ENCODE results near the gene STK11. TPM values are rescaled to one million over a fixed set of nuclear protein-coding genes. Genes with fewer than 3 reads are reported as not detected.
A peak's percentile ranks its signal among the peaks of the same experiment; 100 is the strongest.

Gene STK11
- total RNA-seq, 1 donor from 2014 or later: 64.9 TPM

DNA sequence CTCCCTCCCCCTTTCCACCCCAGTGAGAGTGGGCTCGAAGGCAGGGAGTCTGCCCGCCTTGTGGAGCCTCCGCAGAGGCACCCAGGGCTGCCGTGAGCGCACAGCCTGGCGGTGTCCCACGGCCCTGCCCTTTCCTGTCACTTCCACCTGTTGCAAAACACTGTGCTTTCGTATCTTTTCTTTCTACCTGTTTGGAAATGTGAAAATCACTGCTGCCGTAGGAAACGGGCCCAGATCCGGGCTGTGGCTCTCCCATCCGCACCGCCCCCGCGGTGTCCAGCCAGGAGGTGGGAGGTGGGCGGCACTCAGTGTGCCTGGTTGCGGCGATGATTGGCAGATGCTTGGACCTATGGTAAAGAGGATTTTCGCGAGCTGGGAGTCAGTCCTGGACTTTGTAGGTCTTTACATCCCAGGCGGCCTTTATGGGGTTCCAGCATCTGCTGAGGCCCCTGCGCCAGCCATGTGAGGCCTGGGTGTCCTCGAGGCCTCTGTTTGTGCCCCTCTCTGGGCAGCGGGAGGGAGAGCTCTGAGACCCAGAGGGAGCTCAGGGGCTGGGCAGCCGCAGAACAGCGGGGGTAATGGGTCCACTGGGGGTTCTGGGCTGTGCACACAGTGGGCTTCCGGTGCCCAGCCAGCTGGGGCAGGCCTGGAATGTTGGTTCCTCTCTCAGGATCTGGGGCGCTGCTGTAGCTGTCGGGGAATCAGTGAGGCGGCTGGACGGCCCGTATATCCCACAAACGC lies 6.1 kb downstream of the STK11 start:
- DNase-seq: no peak

DNA sequence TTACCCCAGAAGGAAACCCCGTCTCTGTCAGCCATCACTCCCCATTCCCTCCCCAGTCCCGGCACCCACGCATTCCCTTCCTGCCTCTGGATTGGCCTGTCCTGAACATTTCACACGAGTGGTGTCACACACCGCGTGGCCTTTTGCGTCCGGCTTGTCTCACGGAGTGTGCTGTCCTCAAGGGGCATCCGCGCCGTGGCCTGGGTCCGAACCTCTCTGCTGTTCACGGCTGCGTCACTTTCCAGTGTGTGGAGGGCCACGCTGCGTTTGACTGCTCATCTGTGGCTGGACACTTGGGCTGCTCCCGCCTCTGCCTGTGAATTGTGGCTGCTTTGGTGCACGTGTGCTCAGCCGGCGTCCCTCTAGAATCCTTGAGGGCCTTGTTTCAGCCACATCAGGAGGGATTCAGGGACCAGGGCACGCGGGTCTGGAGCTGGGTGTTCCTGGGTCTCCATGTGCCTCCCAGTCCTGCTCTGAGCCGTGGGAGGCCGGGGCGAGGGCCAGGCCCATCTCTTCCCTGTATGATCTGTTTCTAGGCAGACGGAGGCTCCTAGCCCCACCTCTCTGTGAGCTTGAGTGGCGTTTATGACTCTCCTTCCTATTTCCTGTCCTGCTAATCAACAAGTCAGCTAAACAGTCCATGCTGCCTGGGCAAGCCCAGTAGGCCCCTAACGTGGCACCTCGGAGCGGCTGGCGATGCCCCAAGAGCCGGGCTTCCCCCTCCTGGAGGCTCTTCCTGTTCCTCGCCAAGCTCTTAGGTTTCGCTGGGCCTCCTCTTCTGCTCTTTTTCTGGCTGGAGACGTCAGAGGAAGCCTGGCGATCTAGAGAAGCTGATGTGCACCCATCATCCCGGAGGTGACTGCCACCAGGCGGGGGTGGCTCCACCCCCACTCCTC lies 8.1 kb downstream of the STK11 start:
- peak; percentile 51 for DNase-seq

DNA sequence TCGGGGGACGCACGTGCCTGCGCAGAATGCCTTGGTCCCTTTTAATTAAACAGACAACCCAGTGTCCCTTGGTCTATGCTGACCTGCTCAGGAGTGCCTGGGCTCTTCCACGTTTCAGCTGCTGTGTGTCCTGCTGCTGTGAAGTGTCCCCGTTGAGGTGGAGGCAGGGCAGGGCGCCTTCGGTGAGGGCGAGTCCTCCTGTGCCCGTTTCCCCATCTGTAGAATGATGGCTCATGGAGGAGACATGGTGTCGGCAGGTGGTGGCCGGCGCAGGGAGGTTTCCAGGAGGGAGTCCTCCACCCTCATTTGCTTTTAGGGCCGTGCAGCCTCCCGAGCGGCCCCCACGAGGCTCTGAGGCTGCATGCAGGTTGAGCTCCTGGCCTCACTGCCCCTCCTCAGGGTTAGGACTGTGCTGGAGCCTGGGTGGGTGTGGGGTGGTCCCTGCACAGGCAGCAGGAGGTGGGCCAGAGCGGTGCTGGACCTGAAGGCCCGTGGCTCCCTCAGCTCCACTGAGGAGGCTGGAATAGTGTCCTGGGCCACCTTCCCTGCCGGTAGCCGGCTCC lies 8.8 kb downstream of the STK11 start:
- no peak for DNase-seq

DNA sequence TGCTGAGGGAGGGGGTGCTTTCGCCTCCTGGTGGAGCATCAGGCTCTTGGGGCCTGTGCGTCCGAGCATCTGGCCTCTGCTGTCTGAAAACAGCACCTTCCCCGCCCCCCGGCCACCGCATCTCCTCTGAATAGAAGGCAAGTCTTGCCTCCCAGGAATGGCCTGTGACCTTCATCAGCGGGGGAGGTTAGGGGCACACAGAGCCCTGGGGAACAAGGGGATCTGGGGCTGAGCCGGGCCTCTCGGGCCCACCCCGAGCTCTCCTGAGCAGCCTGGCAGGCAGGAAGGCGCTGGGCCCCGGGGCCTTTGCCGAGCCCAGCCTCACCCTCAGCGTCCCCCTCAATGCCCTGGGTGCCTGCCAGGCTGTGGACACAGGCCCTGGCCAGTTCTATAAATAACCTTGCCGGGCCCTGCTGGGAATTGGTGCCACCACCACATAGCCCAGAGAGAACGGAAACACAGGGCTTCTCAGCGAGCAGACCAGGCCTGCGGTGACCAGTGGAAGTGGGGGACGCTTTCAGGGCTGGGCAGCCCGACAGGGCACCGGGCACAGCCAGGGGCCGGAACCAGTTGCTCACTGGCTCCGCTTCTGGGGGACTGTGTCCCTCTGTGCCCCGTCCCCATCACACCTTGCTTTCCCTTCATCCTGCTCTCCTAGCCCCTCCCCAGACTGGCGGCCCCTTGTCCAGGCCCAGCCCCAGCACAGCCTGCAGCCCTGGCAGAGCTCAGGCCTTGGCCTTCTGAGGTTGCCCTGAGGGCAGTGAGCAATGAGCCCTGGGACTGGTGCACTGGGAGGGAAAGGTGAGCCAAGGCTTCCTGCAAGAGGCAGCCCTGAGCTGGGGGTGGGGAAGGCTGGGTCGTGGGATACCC lies 9.5 kb downstream of the STK11 start:
- peak; percentile 59 for DNase-seq

DNA sequence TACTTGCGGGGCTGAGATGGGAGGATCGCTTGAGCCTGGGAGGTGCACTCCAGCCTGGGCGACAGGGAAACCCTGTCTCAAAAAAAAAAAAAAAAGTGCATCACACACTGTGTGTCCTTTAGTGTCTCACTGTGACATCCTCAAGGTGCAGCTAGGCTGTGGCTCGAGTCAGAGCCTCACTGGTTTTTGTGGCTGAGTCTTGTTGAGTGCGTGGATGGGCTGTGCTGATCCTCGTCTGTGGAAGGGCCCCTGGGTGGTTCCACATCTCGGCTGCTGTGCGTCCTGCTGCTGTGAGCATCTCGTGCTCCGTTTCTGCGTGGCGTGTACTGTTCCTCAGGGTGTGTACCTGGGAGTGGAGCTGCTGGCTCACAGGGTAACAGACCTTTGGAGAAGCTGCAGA lies 11.2 kb downstream of the STK11 start:
- no peak for DNase-seq

DNA sequence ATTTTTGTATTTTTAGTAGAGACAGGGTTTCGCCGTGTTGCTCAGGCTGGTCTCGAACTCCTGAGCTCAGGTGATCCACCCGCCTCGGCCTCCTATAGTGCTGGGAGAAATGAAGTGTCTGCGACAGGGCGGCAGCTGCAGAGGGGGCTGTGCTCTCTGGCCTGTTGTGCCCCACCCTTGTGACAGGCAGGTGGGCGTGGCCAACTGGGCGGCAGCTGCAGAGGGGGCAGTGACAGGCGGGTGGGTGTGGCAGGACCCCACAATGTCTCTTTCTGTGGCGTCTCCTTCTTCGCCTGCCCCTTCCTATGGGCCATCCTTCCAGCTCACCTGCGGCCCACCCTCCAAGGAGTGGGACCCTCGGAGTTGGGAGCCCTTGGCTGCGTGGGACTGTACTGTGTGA lies 11.8 kb downstream of the STK11 start:
- peak; percentile 92 for DNase-seq

DNA sequence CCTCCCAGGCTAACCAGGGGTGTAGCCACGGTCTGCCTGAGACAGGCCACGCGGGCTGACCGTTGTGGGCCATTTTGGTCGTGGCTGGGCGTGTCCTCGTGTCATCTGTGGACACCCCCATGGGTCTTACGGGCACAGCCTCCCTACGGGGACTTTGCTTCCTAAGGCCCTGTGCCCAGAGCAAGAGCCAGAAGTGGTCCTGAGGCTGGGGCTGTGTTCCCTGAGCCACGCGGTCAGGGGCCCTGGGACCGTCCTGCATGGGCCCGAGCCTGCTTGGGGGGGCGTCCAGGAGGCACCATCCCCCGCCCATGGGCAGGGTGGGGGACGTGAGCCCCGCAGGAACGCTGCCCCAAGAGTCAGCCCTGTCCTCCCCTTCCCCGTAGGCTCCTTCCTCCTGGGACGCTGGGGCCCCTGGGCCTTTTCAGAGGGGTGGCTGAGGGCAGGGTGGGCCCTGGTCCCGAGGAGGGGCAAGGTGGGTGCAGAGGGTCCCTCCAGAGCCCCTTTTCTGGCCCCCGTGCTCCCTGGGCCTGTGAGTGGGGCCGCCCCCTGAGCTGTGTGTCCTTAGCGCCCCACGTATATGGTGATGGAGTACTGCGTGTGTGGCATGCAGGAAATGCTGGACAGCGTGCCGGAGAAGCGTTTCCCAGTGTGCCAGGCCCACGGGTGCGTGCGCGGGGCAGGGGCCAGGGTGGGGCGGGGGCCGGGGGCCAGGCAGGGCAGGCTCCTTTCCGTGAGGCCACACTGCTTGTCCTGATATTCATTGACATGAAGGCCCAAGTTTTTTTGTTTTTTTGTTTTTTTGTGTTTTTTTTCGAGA lies 13.4 kb downstream of the STK11 start:
- DNase-seq: no peak

DNA sequence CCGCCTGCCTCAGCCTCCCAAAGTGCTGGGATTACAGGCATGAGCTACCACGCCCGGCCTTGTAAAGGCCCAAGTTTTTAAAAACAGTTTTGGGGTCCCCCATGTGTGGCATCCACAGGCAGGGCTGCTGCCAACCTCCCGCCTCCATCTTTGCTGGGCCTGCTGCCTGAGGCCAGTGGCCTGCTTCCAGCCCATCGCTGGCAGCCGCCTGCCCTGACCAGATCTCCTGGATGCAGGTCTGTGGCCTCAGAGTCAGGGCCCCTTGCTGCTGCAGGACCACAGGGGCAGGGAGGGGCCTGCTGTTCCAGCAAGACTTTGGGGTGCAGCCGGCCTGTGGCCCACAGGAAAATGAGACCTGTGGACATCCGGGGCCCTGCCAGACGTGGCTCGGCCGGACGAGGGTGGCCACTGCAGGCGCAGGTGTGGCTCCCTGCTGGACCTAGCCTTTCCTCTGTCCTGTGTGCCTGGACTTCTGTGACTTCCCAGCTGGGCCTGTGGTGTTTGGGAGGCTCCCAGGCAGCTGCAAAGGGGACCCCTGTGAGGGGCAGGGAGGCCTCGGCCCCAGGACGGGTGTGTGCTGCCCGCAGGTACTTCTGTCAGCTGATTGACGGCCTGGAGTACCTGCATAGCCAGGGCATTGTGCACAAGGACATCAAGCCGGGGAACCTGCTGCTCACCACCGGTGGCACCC lies 14.4 kb downstream of the STK11 start:
- DNase-seq: no peak

DNA sequence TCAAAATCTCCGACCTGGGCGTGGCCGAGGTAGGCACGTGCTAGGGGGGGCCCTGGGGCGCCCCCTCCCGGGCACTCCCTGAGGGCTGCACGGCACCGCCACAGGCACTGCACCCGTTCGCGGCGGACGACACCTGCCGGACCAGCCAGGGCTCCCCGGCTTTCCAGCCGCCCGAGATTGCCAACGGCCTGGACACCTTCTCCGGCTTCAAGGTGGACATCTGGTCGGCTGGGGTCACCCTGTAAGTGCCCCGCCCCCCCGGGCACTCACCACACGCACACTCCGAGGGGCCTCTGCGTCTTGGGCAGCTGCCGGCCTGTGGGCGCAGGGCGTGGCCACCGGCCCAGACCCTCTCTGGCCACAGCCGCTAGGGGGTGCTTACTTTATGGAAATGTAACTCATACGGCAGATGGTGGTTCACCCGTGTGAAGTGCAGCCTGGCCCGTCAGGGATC lies 14.9 kb downstream of the STK11 start:
- DNase-seq: no peak

DNA sequence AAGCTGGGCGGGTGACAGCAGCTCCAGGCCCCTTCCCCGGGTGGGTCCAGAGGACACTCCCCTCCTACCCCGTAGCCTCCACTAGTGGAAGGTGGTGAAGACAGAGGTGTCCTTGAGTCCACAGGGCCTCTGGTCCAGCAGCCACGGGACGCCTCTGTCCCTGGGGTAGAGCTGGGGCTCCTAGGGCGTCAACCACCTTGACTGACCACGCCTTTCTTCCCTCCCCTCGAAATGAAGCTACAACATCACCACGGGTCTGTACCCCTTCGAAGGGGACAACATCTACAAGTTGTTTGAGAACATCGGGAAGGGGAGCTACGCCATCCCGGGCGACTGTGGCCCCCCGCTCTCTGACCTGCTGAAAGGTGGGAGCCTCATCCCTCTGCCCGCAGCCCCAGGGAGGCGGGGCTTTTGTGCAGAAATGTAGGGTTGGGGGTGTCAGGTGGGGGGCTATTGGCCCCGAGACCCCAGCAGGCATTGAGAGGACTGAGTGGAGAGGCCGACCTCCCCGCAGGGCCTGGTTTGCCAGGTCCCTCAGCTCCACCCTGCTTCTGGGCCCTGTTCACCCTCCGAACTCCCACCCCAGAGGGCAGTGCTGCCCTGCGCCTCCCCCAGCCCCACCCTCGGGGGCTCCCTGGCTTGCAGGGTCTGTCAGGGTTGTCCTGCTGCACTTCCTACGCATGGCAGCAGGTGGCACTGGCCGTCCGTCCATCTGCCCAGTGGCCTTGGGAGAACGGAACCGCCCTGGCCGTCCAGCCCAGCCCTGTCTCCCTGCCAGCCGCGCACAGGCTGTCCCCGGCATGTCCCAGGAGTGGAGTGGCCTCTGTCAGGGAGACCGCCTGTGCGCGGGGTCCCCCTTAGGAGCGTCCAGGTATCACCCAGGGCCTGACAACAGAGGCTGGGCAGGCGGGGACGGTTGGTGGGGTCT lies 15.7 kb downstream of the STK11 start:
- DNase-seq: peak; percentile 74

DNA sequence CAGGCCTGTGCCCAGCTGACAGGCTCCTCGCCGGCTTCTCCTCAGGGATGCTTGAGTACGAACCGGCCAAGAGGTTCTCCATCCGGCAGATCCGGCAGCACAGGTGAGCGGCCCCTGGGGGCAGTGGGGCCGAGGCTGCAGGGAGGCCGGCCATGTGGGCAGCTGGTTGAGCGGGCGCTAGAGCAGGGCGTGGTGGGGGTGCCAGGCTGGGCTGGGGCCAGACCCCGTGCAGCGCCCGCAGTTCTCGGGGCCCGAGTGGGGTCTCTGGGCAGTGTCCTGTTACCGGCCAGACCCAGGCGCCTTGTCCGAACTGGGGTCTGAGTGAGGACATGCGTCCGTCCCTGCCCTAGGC lies 16.3 kb downstream of the STK11 start:
- DNase-seq: no peak

DNA sequence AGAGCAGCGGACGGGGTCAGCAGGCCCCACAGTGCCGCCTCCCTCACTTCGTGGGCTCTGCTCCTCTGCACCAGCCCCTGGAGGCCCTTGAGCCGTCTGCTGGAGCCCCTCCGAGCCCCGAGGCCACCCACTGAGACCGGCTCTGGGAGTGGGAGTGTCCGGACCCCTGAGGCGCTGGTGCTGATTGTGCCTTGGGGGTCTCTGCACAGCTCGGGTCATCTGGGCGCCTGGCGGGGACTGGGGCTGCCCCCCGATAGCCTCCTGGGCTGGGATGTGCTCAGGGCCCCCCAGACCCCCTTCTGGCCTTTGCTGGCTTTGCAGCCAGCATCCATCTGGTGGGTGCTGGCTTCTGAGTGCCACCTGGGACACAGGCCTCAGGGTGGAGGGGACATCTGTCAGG lies 16.8 kb downstream of the STK11 start:
- no peak for DNase-seq

DNA sequence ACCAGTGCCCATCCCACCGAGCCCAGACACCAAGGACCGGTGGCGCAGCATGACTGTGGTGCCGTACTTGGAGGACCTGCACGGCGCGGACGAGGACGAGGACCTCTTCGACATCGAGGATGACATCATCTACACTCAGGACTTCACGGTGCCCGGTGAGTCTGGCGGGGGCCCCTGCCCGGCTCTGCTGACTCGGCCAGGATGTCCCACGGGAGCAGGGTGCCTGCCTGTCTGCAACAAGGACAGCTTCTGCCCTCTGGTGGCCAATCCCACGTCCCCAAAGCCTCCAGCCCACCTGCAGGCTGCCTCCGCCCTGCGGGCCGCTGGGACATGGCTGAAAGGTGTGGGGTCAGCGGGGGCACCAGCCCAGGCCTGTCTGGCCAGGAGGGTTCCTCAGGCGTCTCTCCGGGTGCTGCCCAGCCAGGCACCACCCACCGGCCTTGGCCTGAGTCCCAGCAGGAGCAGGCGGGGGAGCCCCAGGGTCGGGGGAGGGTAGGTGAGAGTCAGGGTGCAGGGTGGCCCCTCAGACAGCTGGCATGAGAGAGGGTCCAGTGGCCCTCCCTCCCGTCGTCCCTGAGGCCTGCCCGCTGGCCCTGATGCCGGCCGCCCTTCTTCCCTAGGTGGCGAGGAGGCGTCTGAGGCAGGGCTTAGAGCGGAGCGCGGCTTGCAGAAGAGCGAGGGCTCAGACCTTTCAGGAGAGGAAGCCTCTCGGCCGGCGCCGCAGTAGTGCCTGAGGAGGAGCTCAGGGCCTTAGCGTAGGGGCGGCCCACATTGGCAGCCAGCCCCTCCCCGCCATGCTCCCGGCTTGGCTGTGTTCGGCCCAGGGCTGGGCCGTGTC lies 17.7 kb downstream of the STK11 start:
- no peak for DNase-seq

DNA sequence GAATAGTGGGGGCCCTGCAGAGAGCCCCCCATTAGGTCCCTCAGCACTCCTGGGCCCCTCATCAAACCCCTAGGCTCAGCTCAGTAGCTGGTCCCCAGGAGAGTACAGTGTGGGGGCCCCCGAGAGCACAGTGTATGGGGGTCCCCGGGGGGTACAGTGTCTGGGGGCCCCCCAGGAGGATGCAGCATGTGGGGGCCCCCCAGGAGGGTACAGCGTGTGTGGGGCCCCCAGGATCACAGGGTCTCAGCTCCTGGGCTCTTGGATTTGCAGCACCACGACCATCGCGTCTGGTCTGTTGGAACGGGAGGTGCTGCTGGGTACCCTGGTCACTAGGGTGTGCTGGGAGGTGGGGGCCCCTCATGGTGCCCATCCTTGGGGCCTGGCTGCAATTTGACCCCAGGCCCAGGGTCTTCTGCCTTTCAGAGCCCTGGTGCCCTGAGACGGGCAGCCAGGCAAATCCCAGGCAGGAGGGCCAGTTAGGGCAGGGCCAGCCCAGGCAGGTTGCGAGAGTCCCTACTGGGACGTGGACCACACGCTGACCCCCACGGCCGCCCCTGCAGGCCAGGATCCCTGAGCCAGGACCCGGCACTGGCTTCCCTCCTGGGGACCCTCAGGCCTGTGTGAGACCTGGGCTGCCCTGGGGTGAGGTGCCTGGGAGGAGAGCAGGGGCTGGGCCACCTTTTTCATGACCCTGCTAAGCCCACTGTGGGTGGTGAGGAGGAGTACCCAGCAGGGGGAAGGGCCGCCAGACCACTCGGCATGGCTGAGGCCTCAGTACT lies 18.7 kb downstream of the STK11 start:
- no peak for DNase-seq

DNA sequence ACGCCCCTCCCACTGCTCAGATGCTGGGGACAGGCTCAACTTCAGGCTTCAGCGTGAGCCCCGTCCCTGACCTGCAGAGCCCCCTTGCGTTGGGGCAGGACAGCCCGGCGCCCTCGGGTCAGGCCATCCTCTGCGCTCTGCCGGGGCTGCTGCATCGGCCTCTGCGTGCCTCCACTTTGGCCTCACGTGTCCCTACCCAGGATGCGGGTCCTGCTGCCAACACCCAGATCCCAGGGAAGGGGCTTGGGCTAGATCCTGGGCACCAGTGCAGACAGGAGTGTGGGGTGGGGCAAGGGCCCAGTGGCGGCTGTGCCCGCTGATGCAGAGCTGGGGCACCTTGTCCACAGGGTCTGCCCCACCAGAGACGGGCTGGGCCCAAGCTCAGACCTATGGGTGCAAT lies 19.3 kb downstream of the STK11 start:
- no peak for DNase-seq

DNA sequence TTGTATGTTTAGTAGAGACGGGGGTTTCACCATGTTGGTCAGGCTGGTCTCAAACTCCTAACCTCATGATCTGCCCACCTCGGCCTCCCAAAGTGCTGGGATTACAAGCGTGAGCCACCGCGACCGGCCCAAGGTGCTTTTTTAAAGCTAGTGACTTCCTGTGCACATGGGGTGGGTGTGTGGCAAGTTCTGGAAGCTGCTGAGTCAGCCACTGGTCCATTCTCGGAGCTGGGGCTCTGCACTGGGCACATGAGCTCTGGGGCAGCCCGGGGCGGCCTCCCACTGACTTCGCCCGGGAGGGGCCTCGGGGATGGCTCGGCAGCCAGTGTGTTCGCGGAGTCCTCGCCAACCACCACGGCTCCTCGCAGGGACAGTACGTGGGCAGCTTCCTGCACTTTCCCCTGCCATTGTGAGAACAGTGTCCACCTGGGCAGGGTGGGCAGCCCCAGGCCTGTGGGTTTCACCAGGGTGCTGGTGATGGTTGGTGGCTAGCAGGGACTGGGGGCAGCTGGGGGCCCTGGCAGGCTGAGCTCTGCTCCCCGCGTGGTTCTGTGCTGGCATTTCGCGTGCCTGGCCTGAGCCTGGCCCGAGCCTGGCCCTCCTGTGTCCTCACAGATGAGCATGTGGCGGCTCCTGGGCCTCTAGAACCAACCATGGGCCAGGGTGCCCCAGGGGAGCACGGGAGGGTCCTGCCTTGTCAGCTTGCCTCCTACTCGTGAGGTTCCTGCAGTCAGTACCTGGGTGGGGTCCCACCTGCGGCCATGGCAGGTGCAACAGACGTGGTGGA lies 20.1 kb downstream of the STK11 start:
- no peak for DNase-seq

DNA sequence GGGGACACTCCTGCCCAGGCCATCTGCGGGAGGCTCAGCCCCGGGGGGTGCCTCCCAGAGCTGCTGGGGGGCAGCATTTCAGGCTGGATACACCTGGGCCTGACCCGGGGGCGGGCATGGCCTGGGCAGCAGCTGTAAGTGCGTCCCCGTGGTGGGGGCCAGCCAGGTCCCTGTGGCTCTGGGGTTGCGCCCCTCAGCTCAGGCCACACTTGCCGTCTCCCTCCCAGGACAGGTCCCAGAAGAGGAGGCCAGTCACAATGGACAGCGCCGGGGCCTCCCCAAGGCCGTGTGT lies 20.6 kb downstream of the STK11 start:
- no peak for DNase-seq
